A172 (cell line): Measurements from ENCODE around the gene SCRT2. TPM values are rescaled to one million over a fixed set of nuclear protein-coding genes. Genes with fewer than 3 reads are reported as not detected.

Experiments
- DNase-seq: peaks from one replicate; pipeline ENCODE4 v3.0.0-alpha.2; 2015; ENCODE audit warnings: low spot score
- total RNA-seq: library from RNA; depleted of rRNA; stranded (reverse); fragments of >200 nt; shearing (Covaris generic); gene quantifications from 2 replicates; pipeline ENCODE4 v1.2.3, GENCODE V29; 2014; rRNA removed

SCRT2 gene
- total RNA-seq, 1 experiment from 2014 or later, result not detected

DNA sequence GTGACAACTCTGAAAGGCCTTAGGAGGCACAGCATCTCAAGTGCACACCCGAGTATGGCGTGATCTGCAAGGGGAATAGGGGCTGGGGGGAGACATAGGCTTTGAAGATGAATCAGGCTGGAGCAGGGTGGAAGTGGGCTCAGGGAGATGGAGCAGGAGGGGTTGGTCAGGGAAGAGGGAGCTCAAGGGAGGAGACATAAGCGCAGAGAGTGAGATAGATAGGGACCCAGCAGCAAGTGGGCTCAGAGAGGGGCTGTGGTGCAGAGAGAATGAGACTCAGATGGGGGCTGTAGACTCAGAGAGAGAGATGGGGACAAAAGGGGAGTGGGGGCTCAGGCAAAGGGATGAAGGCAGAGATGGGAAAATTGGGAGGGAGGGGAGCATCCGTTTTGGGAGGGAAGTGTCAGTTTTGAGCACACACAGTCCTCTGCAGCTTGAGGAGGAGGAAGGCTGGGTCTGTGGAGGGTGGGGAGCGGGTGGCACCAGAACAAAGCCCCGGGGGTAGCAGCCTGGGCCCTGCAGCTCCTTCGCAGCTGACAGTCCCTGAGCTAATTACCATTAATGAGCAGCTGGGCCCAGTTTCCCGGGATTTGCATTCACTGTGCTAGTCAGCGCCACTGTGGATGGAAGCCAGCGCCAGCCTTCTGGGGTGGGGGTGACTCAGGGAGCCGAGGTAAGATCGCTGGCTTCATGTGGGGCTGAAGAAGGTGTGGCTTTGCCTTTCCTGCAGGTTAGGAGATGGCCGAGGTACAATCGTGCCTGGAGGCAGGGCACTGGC lies 41.3 kb downstream of the SCRT2 start:
- DNase-seq, result no peak

DNA sequence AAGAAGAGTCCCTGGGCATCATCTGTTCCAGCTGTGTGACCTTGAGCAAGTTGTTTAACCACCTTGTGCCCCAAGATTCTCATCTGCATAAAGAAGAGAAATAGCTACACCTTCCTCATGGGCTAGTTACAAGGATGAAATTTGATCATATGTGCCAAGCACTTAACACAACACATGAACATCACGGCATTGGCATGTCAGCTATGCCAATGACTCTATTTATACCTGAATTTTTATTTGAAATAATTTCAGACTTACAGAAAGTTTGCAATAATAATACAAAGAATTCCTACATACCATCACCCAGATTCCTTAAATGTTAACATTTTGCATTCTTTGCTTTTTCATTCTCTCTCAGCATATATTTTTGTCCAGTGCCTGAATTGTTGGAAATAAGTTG lies 44.5 kb downstream of the SCRT2 start:
- DNase-seq, result no peak

DNA sequence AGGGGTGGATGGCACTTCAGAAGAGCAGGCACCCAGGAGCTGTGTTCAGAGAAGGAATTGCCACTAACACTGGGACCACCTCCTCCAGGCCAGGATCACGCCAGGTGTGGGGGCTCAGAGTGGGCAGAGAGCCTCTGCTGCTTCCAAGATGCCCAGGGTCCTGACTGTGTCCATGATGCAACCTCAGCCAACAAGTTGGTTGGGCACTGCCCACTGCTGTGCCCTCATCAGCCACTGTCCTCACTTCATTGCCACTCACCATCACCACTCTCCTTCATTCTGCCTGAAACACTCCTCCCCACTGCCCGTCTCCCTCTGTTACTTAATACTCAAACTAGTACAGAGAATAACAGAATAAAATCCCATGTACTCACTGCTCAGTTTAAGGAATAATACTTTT lies 49.0 kb downstream of the SCRT2 start:
- DNase-seq, result no peak

DNA sequence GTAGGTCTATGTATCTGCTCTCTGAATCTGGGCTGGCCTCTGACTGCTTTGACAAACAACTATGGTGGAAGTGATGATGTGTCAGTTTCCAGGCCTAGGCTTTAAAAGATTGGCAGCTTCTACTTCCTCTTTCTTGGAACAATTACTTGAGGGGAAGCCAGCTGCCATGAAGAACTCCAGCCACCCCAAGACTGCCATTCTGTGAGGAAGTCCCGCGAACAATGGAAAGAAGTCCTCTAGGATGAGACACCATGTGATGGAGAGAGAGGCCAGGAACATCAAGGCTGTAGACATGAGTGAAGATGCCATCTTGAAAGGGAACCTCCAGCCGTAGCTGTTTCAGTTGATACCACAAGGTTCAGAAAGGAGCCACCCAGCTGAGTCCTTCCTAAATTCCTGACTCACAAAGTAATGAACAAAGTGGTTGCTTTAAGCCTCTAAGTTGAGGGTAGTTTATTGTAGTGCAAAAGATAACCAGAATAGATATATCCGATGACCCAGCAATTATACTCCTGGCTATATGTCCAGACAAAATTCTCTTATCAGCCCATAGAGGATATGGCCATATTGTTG lies 50.2 kb downstream of the SCRT2 start:
- no peak for DNase-seq

GRCh38 chr20:623704-624103 lies 51.9 kb downstream of the SCRT2 start:
- no peak for DNase-seq

- DNase-seq, result no peak
Observed at GRCh38 chr20:623021-623420, 52.6 kb downstream of the SCRT2 start.

GRCh38 chr20:622161-622560 lies 53.4 kb downstream of the SCRT2 start:
- no peak for DNase-seq

DNA sequence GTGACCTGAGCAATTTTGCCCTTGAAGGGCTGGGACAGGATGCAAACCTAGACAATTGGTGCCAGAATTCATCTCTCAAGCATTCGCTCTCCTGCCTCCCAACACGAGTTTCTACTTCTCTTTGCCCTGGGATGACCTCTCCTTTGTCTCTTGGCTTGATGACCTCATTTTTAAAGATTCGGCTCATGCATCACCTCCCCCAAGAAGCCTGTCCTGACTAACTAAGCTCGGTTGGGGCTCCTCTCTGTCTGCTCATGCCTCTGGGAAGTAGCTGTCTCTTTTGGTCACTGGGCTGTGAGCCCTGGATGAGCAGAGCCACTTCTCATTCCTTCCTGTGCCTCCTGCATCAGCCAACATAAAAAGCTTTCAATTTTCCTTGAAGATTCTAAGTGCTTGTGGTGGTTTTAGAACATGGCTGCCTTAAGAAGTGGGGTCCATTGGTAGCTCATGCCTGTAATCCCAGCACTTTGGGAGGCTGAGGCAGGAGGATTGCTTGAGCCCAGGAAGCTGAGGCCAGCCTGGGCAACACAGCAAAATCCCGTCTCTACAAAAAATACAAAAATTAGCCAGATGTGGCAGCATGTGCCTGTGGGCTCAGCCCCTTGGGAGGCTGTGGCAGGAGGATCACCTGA lies 54.4 kb downstream of the SCRT2 start:
- peak; percentile 68 for DNase-seq

GRCh38 chr20:620246-620645 lies 55.4 kb downstream of the SCRT2 start:
- no peak for DNase-seq

- no peak for DNase-seq
Observed at GRCh38 chr20:618980-619379, 56.6 kb downstream of the SCRT2 start.

DNA sequence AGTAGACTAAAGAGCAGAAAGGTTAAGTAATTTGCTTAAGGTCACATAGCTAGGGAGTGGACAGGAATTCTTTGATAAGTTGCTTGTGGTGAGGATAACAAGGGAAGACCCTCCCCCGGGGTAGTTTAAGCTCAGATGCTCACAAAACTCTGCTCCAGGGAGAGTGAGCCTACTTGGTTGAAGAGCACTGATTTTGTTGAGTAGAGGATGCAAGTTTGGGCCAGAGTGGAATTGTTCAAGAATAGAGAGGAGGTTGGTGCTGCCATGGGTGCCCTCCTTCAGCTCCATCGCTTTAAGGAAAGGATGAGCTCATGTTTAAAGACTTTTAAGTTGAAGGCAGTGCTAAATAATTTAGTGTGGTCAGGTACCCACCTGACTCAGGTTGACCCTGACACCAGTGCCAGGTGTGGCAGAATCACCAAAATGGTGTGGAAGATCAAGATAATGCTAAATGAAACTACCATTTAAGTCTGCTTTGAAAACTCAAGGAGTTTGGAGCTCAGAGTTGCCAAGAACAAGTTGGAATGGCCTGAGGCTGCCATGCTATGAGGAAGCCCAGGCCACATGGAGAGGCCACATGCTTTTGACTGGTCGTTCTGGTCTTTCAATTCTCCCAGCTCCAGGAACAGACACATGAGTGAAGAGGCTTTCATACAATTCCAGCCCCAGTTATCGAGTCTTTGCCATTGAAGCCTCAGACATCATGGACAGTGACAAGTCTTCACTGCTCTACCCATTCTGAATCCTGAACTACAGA lies 57.5 kb downstream of the SCRT2 start:
- no peak for DNase-seq

DNA sequence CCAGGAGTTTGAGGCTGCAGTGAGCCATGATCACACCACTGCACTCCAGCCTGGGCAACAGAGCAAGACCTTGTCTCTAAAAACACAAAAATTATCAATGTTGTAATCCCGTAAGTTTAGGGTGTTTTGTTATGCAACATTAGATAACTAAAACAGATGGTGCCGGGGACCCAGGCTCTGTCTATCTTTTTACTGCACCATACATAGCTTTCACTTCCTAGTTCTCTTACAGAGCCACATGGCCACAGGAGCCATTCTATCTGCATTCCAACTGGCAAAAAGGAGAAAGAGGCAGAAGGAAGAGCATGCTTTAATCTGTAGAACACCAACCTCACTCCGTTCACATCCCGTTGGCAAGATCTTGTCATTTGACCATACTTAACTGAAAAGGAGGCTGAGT lies 60.1 kb downstream of the SCRT2 start:
- no peak for DNase-seq

GRCh38 chr20:611843-612185 lies 63.8 kb downstream of the SCRT2 start:
- DNase-seq, result no peak

Other genes starting within 250 kb of the SCRT2 start
- gene TBC1D20, start 213.3 kb downstream of the SCRT2 start, total RNA-seq, result 29.6 and 29.7 TPM in 2 replicates
- gene CSNK2A1, start 132.0 kb downstream of the SCRT2 start, total RNA-seq, result 195 and 258 TPM in 2 replicates
- gene TCF15, start 65.5 kb downstream of the SCRT2 start, total RNA-seq, result not detected in 2 replicates
- gene SRXN1, start 22.6 kb downstream of the SCRT2 start, total RNA-seq, result 142 and 158 TPM in 2 replicates
- 0.03 and 0.22 TPM in 2 replicates for gene SLC52A3, start 92.7 kb upstream of the SCRT2 start, total RNA-seq
- gene FAM110A, start 157.9 kb upstream of the SCRT2 start, total RNA-seq, result 11.7 and 15.0 TPM in 2 replicates
- gene ANGPT4, start 240.5 kb upstream of the SCRT2 start, total RNA-seq, result 0.05 TPM in 1 of 2 replicates, not detected in the other